HUES64 (cell line): ENCODE measurements around the gene MZT2A.
"Not testable (repeated sequence)": the region's sequence is repeated elsewhere in the genome, so short reads cannot be mapped to it uniquely, and the experiment has no call there.

Source experiments
- H3K27ac ChIP-seq: 2 replicates; pipeline ENCODE4 v1.7.0; 2013; ENCODE audit warnings: low read depth, low read length, inconsistent platforms
- H3K27me3 ChIP-seq: 2 replicates; pipeline ENCODE4 v1.6.1; 2013; ENCODE audit warnings: mild to moderate bottlenecking, low read length; ENCODE audit not compliant: insufficient read depth
- H3K36me3 ChIP-seq: 2 replicates; pipeline ENCODE4 v1.6.1; 2013; ENCODE audit warnings: mild to moderate bottlenecking, low read length; ENCODE audit not compliant: insufficient read depth
- H3K4me1 ChIP-seq: 2 replicates; pipeline ENCODE4 v1.6.1; 2013; ENCODE audit warnings: mild to moderate bottlenecking, low read length, moderate library complexity; ENCODE audit not compliant: insufficient read depth
- H3K4me3 ChIP-seq: 2 replicates; pipeline ENCODE4 v1.5.1; 2013; ENCODE audit warnings: mild to moderate bottlenecking, low read length, moderate library complexity
- H3K9ac ChIP-seq: 2 replicates; pipeline ENCODE4 v1.6.1; 2013; ENCODE audit warnings: mild to moderate bottlenecking, low read depth, low read length
- H3K9me3 ChIP-seq: 2 replicates; pipeline ENCODE4 v1.6.1; 2013; ENCODE audit warnings: low read depth, low read length; ENCODE audit not compliant: insufficient read depth
- WGBS: fragments of 150-250, 120-280 bp; methylation state at CpG from one replicate; pipeline ENCODE4 v1.1.7; 2013; ENCODE audit warnings: missing lambda C conversion rate; 5-methylcytosine and 5-hydroxymethylcytosine counted together

Gene MZT2A

DNA sequence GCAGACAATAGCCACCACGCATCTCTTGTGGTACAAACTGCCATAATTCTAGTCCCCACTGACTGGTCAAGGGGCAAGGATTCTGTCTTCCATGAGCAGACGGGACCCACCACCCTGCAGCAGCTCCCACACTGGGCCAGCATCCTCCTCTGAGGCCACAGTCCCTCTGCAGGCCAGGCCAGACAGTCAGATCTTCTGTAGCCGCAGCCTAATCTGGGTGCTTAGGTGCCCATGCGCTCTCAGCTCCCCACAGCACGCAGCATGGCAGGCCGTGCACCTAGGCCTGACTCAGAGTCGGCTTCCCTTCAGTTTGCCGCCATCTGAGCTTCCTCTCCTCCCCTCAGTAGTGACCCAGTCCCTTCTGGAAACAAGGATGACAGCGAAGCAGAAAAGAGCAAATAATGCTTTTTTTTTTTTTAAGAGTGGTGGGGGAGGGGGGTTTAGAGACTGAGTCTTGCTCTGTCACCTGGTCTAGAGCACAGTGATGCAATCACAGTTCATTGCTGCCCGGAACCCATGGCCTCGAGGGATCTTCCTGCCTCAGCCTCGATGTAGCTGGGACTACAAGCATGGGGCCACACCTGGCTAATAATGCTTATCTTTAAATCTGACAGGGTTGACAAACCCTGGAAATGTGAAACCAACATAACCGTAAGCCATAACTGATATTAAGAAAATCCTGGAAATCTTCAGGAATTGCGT is 5.8 kb downstream of the MZT2A start:
- not testable (repeated sequence) for H3K27ac ChIP-seq
- 94% methylated on average over 14 of the region's 14 CpGs for WGBS

DNA sequence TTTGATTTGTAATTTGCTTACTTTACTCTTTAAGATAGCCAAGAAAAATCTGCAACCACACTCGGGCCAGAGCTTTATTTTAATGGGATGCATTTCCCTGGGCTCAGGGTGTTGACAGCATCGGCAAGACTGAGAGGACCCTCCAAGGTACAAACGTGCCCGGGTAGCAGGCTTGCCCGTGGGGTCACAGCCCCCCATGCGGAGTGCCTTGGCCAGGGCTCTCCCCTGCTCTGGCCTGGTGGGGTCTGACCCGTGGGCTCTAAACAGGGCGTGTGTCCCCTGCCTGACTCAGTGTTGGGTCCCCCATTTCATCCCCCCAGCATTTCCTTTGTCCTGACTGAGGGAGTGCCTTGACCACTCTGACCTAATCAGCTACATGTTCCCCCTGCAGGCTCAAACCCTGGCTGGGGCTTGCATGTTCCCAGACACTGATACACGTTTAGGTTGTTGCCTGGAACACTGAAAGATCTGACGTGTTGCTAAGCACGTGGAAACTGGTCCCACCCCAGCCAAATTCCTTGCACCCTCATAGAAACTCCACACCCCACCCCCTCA is 7.2 kb downstream of the MZT2A start:
- H3K9me3 ChIP-seq, H3K27me3 ChIP-seq, H3K4me3 ChIP-seq, H3K27ac ChIP-seq, H3K4me1 ChIP-seq, H3K9ac ChIP-seq, H3K36me3 ChIP-seq: not testable (repeated sequence)
- 93% methylated on average over 11 of the region's 11 CpGs for WGBS

More for the DNA sequence above, 5.8 kb downstream of the MZT2A start:
- not testable (repeated sequence) for H3K9me3 ChIP-seq, H3K4me1 ChIP-seq, H3K27me3 ChIP-seq, H3K4me3 ChIP-seq, H3K9ac ChIP-seq, H3K36me3 ChIP-seq

- H3K36me3 ChIP-seq, H3K4me1 ChIP-seq, H3K27me3 ChIP-seq, H3K9ac ChIP-seq, H3K27ac ChIP-seq, H3K9me3 ChIP-seq, H3K4me3 ChIP-seq: not testable (repeated sequence)
- 94% methylated on average over 24 of the region's 24 CpGs for WGBS
Observed at GRCh38 chr2:131483981-131484820, 8.0 kb downstream of the MZT2A start.

DNA sequence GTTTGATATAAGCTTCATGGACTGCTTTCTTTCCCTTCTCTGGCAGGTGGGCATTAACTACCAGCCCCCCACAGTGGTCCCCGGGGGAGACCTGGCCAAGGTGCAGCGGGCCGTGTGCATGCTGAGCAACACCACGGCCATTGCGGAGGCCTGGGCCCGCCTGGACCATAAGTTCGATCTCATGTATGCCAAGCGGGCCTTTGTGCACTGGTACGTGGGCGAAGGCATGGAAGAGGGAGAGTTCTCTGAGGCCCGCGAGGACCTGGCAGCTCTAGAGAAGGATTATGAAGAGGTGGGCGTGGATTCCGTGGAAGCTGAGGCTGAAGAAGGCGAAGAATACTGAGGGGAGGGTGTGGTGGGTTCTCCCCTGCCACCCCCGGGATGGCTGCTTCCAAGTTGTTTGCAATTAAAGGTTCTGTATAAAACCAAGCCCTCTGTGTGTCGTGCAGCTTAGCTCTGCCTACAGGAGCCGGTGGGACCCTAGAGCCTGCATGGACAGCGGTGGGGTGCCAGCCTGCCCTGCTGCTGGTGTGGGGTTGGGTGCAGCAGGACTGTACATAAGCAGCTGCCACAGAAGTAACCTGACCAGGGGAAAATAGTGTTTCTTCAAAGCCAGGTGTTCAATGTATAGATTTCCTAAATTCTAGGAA is 9.6 kb downstream of the MZT2A start:
- 94% methylated on average over 19 of the region's 19 CpGs for WGBS
- H3K27ac ChIP-seq, H3K4me3 ChIP-seq, H3K36me3 ChIP-seq, H3K9me3 ChIP-seq, H3K4me1 ChIP-seq, H3K9ac ChIP-seq, H3K27me3 ChIP-seq: not testable (repeated sequence)

DNA sequence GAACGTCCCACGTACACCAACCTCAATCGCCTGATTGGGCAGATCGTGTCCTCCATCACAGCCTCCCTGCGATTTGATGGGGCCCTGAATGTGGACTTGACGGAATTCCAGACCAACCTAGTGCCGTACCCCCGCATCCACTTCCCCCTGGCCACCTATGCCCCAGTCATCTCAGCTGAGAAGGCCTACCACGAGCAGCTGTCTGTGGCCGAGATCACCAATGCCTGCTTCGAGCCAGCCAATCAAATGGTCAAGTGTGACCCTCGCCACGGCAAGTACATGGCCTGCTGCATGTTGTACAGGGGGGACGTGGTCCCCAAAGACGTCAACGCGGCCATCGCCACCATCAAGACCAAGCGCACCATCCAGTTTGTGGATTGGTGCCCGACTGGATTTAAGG is 11.8 kb downstream of the MZT2A start:
- H3K27me3 ChIP-seq, H3K4me3 ChIP-seq, H3K9me3 ChIP-seq, H3K4me1 ChIP-seq, H3K27ac ChIP-seq, H3K36me3 ChIP-seq, H3K9ac ChIP-seq: not testable (repeated sequence)
- WGBS: 96% methylated on average over 18 of the region's 20 CpGs

DNA sequence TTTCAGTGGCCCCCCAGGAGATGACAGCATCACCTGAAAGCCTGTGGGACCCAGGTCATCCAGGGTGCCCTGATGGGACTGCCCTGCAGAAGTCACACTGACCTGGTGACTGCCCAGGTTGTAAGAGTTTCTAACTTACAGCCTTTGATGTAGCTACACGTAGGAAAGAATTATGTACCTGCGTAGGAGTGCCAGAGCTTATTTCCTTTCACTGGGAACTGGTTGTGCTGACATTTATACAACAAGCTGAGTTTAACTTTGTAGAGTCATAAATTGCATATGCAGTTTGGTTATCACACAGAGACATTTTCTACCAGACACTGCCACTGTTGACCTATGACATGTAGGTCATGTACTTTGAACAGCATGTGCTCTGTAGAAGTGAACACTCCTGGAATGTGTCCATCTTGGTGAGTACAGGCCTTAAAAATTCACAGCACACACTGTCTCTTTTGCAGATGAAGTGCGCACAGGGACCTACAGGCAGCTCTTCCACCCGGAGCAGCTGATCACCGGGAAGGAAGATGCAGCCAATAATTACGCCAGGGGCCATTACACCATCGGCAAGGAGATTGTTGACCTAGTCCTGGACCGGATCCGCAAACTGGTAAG is 13.2 kb downstream of the MZT2A start:
- H3K36me3 ChIP-seq: not testable (repeated sequence)
- WGBS: 95% methylated on average over 9 of the region's 9 CpGs

DNA sequence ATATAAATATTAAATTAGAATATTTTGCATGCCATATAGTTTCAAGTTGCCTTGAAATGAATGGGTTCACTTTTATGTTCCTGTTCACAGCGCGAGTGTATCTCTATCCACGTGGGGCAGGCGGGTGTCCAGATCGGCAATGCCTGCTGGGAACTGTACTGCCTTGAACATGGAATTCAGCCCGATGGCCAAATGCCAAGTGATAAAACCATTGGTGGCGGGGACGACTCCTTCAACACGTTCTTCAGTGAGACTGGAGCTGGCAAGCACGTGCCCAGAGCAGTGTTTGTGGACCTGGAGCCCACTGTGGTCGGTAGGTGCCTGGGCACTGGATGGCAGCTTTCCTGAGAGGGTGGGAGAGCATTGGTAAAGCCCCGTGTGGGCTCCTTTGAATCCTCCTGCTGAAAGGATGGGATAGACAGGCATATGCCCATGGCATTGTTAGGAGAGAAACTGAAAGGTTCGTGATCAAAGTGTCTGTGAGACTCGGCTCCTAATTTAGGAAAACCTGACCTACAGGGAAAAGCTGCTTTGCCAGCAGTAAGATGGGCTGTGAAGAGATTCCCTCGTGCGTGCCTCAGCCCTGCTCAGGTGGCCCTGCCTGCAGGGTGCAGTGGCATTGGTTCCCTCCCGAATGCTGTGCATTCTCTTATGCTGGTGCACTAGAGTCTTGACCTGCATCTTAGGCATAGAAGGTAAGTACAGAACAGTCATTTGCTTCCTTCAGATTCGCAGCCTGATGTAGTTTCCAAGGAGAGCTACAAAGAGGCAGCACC is 13.9 kb downstream of the MZT2A start:
- not testable (repeated sequence) for H3K27ac ChIP-seq, H3K9ac ChIP-seq, H3K27me3 ChIP-seq, H3K4me3 ChIP-seq, H3K9me3 ChIP-seq, H3K4me1 ChIP-seq, H3K36me3 ChIP-seq
- WGBS: 92% methylated on average over 12 of the region's 18 CpGs

More for the DNA sequence above, 13.2 kb downstream of the MZT2A start:
- not testable (repeated sequence) for H3K4me1 ChIP-seq, H3K9me3 ChIP-seq, H3K4me3 ChIP-seq, H3K9ac ChIP-seq, H3K27me3 ChIP-seq, H3K27ac ChIP-seq

- H3K9me3 ChIP-seq, H3K27ac ChIP-seq, H3K9ac ChIP-seq, H3K4me1 ChIP-seq, H3K4me3 ChIP-seq, H3K36me3 ChIP-seq, H3K27me3 ChIP-seq: not testable (repeated sequence)
- 85% methylated on average over 1 of the region's 1 CpG for WGBS
Observed at GRCh38 chr2:131477227-131477626, 15.0 kb downstream of the MZT2A start.

DNA sequence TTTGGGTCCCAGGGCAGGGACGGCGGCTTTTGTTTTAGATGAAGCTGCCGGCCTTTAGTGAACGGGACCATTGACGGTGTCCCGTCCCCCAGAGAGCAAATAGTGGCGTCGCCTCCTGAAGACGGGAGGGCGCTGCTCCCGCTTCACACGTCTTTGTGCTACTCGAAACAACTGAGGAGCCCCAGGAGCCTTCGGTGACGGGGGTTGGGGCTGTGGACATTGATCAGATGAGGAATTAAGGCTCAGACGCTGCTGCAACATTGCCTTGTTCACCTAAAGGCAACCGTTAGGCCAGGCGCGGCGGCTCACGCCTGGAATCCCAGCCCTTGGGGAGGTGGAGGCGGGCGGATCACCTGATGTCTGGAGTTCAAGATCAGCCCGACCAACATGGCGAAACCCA is 15.8 kb downstream of the MZT2A start:
- H3K4me1 ChIP-seq, H3K36me3 ChIP-seq, H3K4me3 ChIP-seq, H3K27ac ChIP-seq, H3K27me3 ChIP-seq, H3K9me3 ChIP-seq, H3K9ac ChIP-seq: not testable (repeated sequence)
- 94% methylated on average over 25 of the region's 25 CpGs for WGBS

GRCh38 chr2:131475831-131476230 is 16.4 kb downstream of the MZT2A start, which contains the start of gene TUBA3D:
TSS of gene TUBA3D (plus strand) at chr2:131476119. CDS start at chr2:131476200, 81 bp downstream.
- H3K27me3 ChIP-seq: no peaks in the 10 kb centered on the region
- H3K27ac ChIP-seq: no peak within 1 kb of the TSS
- H3K36me3 ChIP-seq: no peaks in the 10 kb centered on the region
- 93% methylated on average over 27 of the region's 27 CpGs for WGBS
- H3K4me1 ChIP-seq: no peaks in the 10 kb centered on the region
- no peak within 1 kb of the TSS for H3K9ac ChIP-seq
- no peak within 1 kb of the TSS for H3K4me3 ChIP-seq
- H3K9me3 ChIP-seq: no peaks in the 10 kb centered on the region
